H9 (cell line): ENCODE data around the gene OGFRL1. TPM values are rescaled to one million over a fixed set of nuclear protein-coding genes. Genes with fewer than 3 reads are reported as not detected.

ENCODE experiments used
- DNase-seq: peaks from one replicate; pipeline ENCODE4 v3.0.0-alpha.2; 2017
- H2AFZ ChIP-seq: one replicate; pipeline ENCODE4 v1.6.1; 2013; ENCODE audit warnings: mild to moderate bottlenecking, low read length, control low read depth, moderate library complexity
- H2AK5ac ChIP-seq: 2 replicates; pipeline ENCODE4 v1.6.1; 2013; ENCODE audit warnings: low read length, control low read depth, mixed read lengths; ENCODE audit not compliant: insufficient read length
- H2BK120ac ChIP-seq: one replicate; pipeline ENCODE4 v1.6.1; 2013; ENCODE audit warnings: low read depth, mild to moderate bottlenecking, low read length, control low read depth, inconsistent platforms; ENCODE audit not compliant: poor library complexity, severe bottlenecking
- H2BK12ac ChIP-seq: 2 replicates; pipeline ENCODE4 v1.6.1; 2013; ENCODE audit warnings: low read length, control low read depth, mixed read lengths, low read depth; ENCODE audit not compliant: insufficient read length
- H2BK15ac ChIP-seq: 2 replicates; pipeline ENCODE4 v1.6.1; 2013; ENCODE audit warnings: low read depth, low read length, control low read depth
- H2BK20ac ChIP-seq: one replicate; pipeline ENCODE4 v1.6.1; 2013; ENCODE audit warnings: low read depth, mild to moderate bottlenecking, low read length, control low read depth, inconsistent platforms; ENCODE audit not compliant: poor library complexity, severe bottlenecking
- H2BK5ac ChIP-seq: 2 replicates; pipeline ENCODE4 v1.6.1; 2013; ENCODE audit warnings: low read length, control low read depth, mixed read lengths; ENCODE audit not compliant: insufficient read length
- H3K14ac ChIP-seq: 2 replicates; pipeline ENCODE4 v1.6.1; 2013; ENCODE audit warnings: low read length, control low read depth; ENCODE audit not compliant: insufficient read depth
- H3K18ac ChIP-seq: 2 replicates; pipeline ENCODE4 v1.6.1; 2013; ENCODE audit warnings: low read depth, mild to moderate bottlenecking, mixed read lengths, low read length, control low read depth; ENCODE audit not compliant: insufficient read length
- H3K23ac ChIP-seq: 2 replicates; pipeline ENCODE4 v1.6.1; 2013; ENCODE audit warnings: low read length, control low read depth, mixed read lengths, low read depth; ENCODE audit not compliant: insufficient read length
- H3K23me2 ChIP-seq: 2 replicates; pipeline ENCODE4 v1.6.1; 2013; ENCODE audit warnings: low read depth, mild to moderate bottlenecking, mixed read lengths, low read length, control low read depth; ENCODE audit not compliant: insufficient read length, poor library complexity, severe bottlenecking
- H3K27ac ChIP-seq: 2 replicates; pipeline ENCODE4 v1.5.1; 2013; ENCODE audit warnings: low read length, control low read depth, mixed read lengths, low read depth; ENCODE audit not compliant: insufficient read length
- H3K27me3 ChIP-seq: 2 replicates; pipeline ENCODE4 v1.6.1; 2013; ENCODE audit warnings: low read length, control low read depth, inconsistent platforms; ENCODE audit not compliant: insufficient read depth
- H3K4ac ChIP-seq: 2 replicates; pipeline ENCODE4 v1.6.1; 2013; ENCODE audit warnings: low read depth, mild to moderate bottlenecking, control low read depth, inconsistent platforms, low read length, moderate library complexity
- H3K4me1 ChIP-seq: 2 replicates; pipeline ENCODE4 v1.6.1; 2013; ENCODE audit warnings: low read length, control low read depth, inconsistent platforms; ENCODE audit not compliant: insufficient read depth
- H3K4me2 ChIP-seq: 2 replicates; pipeline ENCODE4 v1.6.1; 2013; ENCODE audit warnings: low read length, control low read depth, mixed read lengths; ENCODE audit not compliant: insufficient read length, insufficient read depth
- H3K56ac ChIP-seq: 2 replicates; pipeline ENCODE4 v1.6.1; 2013; ENCODE audit warnings: low read depth, mild to moderate bottlenecking, mixed read lengths, low read length, control low read depth; ENCODE audit not compliant: insufficient read length
- H3K79me1 ChIP-seq: 2 replicates; pipeline ENCODE4 v1.6.1; 2013; ENCODE audit warnings: low read depth, mild to moderate bottlenecking, moderate library complexity, low read length, control low read depth, inconsistent platforms; ENCODE audit not compliant: insufficient read depth, poor library complexity, severe bottlenecking
- H3K79me2 ChIP-seq: 2 replicates; pipeline ENCODE4 v1.6.1; 2013; ENCODE audit warnings: low read length, control low read depth, inconsistent platforms; ENCODE audit not compliant: insufficient read depth
- H3K9ac ChIP-seq: 2 replicates; pipeline ENCODE4 v1.6.1; 2013; ENCODE audit warnings: low read length, control low read depth, mixed read lengths; ENCODE audit not compliant: insufficient read length; ENCODE audit errors: extremely low read depth
- H3K9me3 ChIP-seq: one replicate; pipeline ENCODE4 v1.6.1; 2013; ENCODE audit warnings: low read depth, low read length, inconsistent platforms; ENCODE audit not compliant: control insufficient read depth
- H3T11ph ChIP-seq: one replicate; pipeline ENCODE4 v1.6.1; 2013; ENCODE audit warnings: mild to moderate bottlenecking, low read length, control low read depth, inconsistent platforms
- H4K20me1 ChIP-seq: one replicate; pipeline ENCODE4 v1.6.1; 2013; ENCODE audit not compliant: control insufficient read depth, insufficient read length, insufficient read depth
- H4K5ac ChIP-seq: 2 replicates; pipeline ENCODE4 v1.6.1; 2013; ENCODE audit warnings: low read depth, mild to moderate bottlenecking, mixed read lengths, low read length, control low read depth; ENCODE audit not compliant: insufficient read length
- H4K8ac ChIP-seq: replicated peaks from 2 replicates; pipeline ENCODE4 v1.6.1; 2013; ENCODE audit warnings: low read length, control low read depth, mixed read lengths, low read depth; ENCODE audit not compliant: insufficient read length
- H4K91ac ChIP-seq: 2 replicates; pipeline ENCODE4 v1.6.1; 2013; ENCODE audit warnings: low read depth, mild to moderate bottlenecking, moderate library complexity, mixed read lengths, low read length, control low read depth; ENCODE audit not compliant: insufficient read length
- H3K27ac Mint-ChIP-seq, 3 experiments: 2 replicates in 2 of 3; 3 replicates in 1 of 3; pipeline ENCODE4 v1.8.0; 2020 to 2021; ENCODE audit warnings: mixed read lengths in 3 of 3, mild to moderate bottlenecking in 1 of 3, moderate library complexity in 1 of 3
- H3K27me3 Mint-ChIP-seq: 2 replicates; pipeline ENCODE4 v1.8.0; 2021; ENCODE audit warnings: low read depth, mild to moderate bottlenecking, moderate library complexity, mixed read lengths
- H3K36me3 Mint-ChIP-seq, 3 experiments: 2 replicates in 2 of 3; 3 replicates in 1 of 3; pipeline ENCODE4 v1.8.0; 2020 to 2021; ENCODE audit warnings: low read depth in 3 of 3, mixed read lengths in 3 of 3; ENCODE audit not compliant: insufficient read depth in 1 of 3
- H3K4me1 Mint-ChIP-seq, 2 experiments: 2 replicates each; pipeline ENCODE4 v1.8.0; 2020; ENCODE audit warnings: mixed read lengths in 2 of 2
- H3K4me3 Mint-ChIP-seq, 2 experiments: 2 replicates in 1 of 2; 3 replicates in 1 of 2; pipeline ENCODE4 v1.8.0; 2020 to 2021; ENCODE audit warnings: mild to moderate bottlenecking in 2 of 2, mixed read lengths in 2 of 2, moderate library complexity in 1 of 2
- H3K9me3 Mint-ChIP-seq, 2 experiments: 2 replicates in 1 of 2; 3 replicates in 1 of 2; pipeline ENCODE4 v1.8.0; 2020; ENCODE audit warnings: mild to moderate bottlenecking in 2 of 2, mixed read lengths in 2 of 2, moderate library complexity in 1 of 2
- WGBS: extraction: QIAGEN DNeasy Blood & Tissue Kit; methylation state at CpG from one replicate; pipeline ENCODE4 v1.1.7; 2013; ENCODE audit warnings: missing lambda C conversion rate, low lambda C conversion rate, mixed read lengths; ENCODE audit not compliant: insufficient read length; ENCODE audit errors: extremely low coverage; 5-methylcytosine and 5-hydroxymethylcytosine counted together
- total RNA-seq: library from RNA; stranded (reverse); gene quantifications from 2 replicates; pipeline ENCODE4 v1.2.1, GENCODE V29; 2021
- TF ChIP-seq, protein P1 (sequence below): fragments of 200-600 bp; sonication (generic); conservative IDR thresholded peaks from 3 replicates; pipeline ENCODE4 v1.8.0; 2021; ENCODE audit warnings: antibody characterized with exemption, mild to moderate bottlenecking

Gene OGFRL1
- total RNA-seq, 1 experiment from 2014 or later: 2.8 TPM

DNA sequence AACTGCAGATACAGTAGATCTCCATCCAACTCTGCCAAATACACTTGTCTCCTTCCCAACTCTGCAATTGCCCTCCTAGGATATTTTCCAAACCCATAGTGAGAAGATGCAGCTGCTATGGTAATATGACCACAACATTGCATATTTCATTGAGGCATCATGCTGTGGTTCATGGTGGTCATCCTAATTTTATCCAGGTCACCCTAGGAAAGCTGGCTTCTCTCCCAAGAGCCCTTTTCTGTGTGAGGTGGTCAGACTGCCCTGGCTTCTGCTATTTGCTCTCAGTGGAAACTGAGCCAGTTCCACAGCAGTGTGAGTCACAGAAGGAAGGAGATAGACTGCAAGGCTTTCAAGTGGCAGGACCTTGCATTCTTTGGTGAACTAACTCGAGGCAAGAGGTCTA, 5.5 kb downstream of the OGFRL1 start:
- H4K8ac ChIP-seq: no peak overlapping the region
- no peaks in the 10 kb centered on the region for H3K9me3 ChIP-seq
- no peak overlapping the region for H2BK5ac ChIP-seq
- no peak overlapping the region for H3K18ac ChIP-seq
- no peak overlapping the region for H3K9ac ChIP-seq
- no peak overlapping the region for H4K5ac ChIP-seq
- Mint-ChIP-seq H3K4me3 (no peak overlapping the region), H3K36me3 (peaks cover 0 to 12% (median 2%) of the 10 kb centered on the region in 3 experiments; a peak in 4 of 7 replicates), H3K4me1 (peaks cover 23 to 30% of the 10 kb centered on the region in 2 experiments), H3K27me3 (no peaks in the 10 kb centered on the region), H3K9me3 (no peaks in the 10 kb centered on the region), H3K27ac (no peak overlapping the region; a peak in 1 of 7 replicates)
- H4K20me1 ChIP-seq: no peaks in the 10 kb centered on the region
- no peak overlapping the region for H3K14ac ChIP-seq
- H2BK120ac ChIP-seq: no peak overlapping the region
- H3K23ac ChIP-seq: no peak overlapping the region
- no peak overlapping the region for H2BK12ac ChIP-seq
- TF ChIP-seq, protein P1, sequence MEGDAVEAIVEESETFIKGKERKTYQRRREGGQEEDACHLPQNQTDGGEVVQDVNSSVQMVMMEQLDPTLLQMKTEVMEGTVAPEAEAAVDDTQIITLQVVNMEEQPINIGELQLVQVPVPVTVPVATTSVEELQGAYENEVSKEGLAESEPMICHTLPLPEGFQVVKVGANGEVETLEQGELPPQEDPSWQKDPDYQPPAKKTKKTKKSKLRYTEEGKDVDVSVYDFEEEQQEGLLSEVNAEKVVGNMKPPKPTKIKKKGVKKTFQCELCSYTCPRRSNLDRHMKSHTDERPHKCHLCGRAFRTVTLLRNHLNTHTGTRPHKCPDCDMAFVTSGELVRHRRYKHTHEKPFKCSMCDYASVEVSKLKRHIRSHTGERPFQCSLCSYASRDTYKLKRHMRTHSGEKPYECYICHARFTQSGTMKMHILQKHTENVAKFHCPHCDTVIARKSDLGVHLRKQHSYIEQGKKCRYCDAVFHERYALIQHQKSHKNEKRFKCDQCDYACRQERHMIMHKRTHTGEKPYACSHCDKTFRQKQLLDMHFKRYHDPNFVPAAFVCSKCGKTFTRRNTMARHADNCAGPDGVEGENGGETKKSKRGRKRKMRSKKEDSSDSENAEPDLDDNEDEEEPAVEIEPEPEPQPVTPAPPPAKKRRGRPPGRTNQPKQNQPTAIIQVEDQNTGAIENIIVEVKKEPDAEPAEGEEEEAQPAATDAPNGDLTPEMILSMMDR: no peak
- H2AK5ac ChIP-seq: no peak overlapping the region
- no peak for DNase-seq
- no peak overlapping the region for H3T11ph ChIP-seq
- no peak overlapping the region for H3K56ac ChIP-seq
- no peak overlapping the region for H2BK20ac ChIP-seq
- peaks cover 5% of the 10 kb centered on the region; the same call in 1 of the 2 replicates for H3K79me2 ChIP-seq
- H3K79me1 ChIP-seq: no peaks in the 10 kb centered on the region
- no CpG with 5 or more reads among the region's 1 CpG for WGBS
- no peak overlapping the region for H3K4ac ChIP-seq
- no peak overlapping the region for H4K91ac ChIP-seq
- H3K4me2 ChIP-seq: no peak overlapping the region
- H2BK15ac ChIP-seq: no peak overlapping the region
- H2AFZ ChIP-seq: no peak overlapping the region
- no peaks in the 10 kb centered on the region for H3K27me3 ChIP-seq
- peaks cover 3% of the 10 kb centered on the region; the same call in 1 of the 2 replicates for H3K4me1 ChIP-seq
- no peak overlapping the region for H3K27ac ChIP-seq
- H3K23me2 ChIP-seq: peaks cover 7% of the 10 kb centered on the region
